H9 (cell line): ENCODE measurements around the gene VPS33A. TPM values are rescaled to one million over a fixed set of nuclear protein-coding genes. Genes with fewer than 3 reads are reported as not detected.

Source experiments
- DNase-seq: peaks from one replicate; pipeline ENCODE4 v3.0.0-alpha.2; 2017
- H2AFZ ChIP-seq: one replicate; pipeline ENCODE4 v1.6.1; 2013; ENCODE audit warnings: mild to moderate bottlenecking, low read length, control low read depth, moderate library complexity
- H2AK5ac ChIP-seq: 2 replicates; pipeline ENCODE4 v1.6.1; 2013; ENCODE audit warnings: low read length, control low read depth, mixed read lengths; ENCODE audit not compliant: insufficient read length
- H2BK120ac ChIP-seq: one replicate; pipeline ENCODE4 v1.6.1; 2013; ENCODE audit warnings: low read depth, mild to moderate bottlenecking, low read length, control low read depth, inconsistent platforms; ENCODE audit not compliant: poor library complexity, severe bottlenecking
- H2BK12ac ChIP-seq: 2 replicates; pipeline ENCODE4 v1.6.1; 2013; ENCODE audit warnings: low read length, control low read depth, mixed read lengths, low read depth; ENCODE audit not compliant: insufficient read length
- H2BK15ac ChIP-seq: 2 replicates; pipeline ENCODE4 v1.6.1; 2013; ENCODE audit warnings: low read depth, low read length, control low read depth
- H2BK20ac ChIP-seq: one replicate; pipeline ENCODE4 v1.6.1; 2013; ENCODE audit warnings: low read depth, mild to moderate bottlenecking, low read length, control low read depth, inconsistent platforms; ENCODE audit not compliant: poor library complexity, severe bottlenecking
- H2BK5ac ChIP-seq: 2 replicates; pipeline ENCODE4 v1.6.1; 2013; ENCODE audit warnings: low read length, control low read depth, mixed read lengths; ENCODE audit not compliant: insufficient read length
- H3K14ac ChIP-seq: 2 replicates; pipeline ENCODE4 v1.6.1; 2013; ENCODE audit warnings: low read length, control low read depth; ENCODE audit not compliant: insufficient read depth
- H3K18ac ChIP-seq: 2 replicates; pipeline ENCODE4 v1.6.1; 2013; ENCODE audit warnings: low read depth, mild to moderate bottlenecking, mixed read lengths, low read length, control low read depth; ENCODE audit not compliant: insufficient read length
- H3K23ac ChIP-seq: 2 replicates; pipeline ENCODE4 v1.6.1; 2013; ENCODE audit warnings: low read length, control low read depth, mixed read lengths, low read depth; ENCODE audit not compliant: insufficient read length
- H3K23me2 ChIP-seq: 2 replicates; pipeline ENCODE4 v1.6.1; 2013; ENCODE audit warnings: low read depth, mild to moderate bottlenecking, mixed read lengths, low read length, control low read depth; ENCODE audit not compliant: insufficient read length, poor library complexity, severe bottlenecking
- H3K27ac ChIP-seq: 2 replicates; pipeline ENCODE4 v1.5.1; 2013; ENCODE audit warnings: low read length, control low read depth, mixed read lengths, low read depth; ENCODE audit not compliant: insufficient read length
- H3K27me3 ChIP-seq: 2 replicates; pipeline ENCODE4 v1.6.1; 2013; ENCODE audit warnings: low read length, control low read depth, inconsistent platforms; ENCODE audit not compliant: insufficient read depth
- H3K4ac ChIP-seq: 2 replicates; pipeline ENCODE4 v1.6.1; 2013; ENCODE audit warnings: low read depth, mild to moderate bottlenecking, control low read depth, inconsistent platforms, low read length, moderate library complexity
- H3K4me1 ChIP-seq: 2 replicates; pipeline ENCODE4 v1.6.1; 2013; ENCODE audit warnings: low read length, control low read depth, inconsistent platforms; ENCODE audit not compliant: insufficient read depth
- H3K4me2 ChIP-seq: 2 replicates; pipeline ENCODE4 v1.6.1; 2013; ENCODE audit warnings: low read length, control low read depth, mixed read lengths; ENCODE audit not compliant: insufficient read length, insufficient read depth
- H3K56ac ChIP-seq: 2 replicates; pipeline ENCODE4 v1.6.1; 2013; ENCODE audit warnings: low read depth, mild to moderate bottlenecking, mixed read lengths, low read length, control low read depth; ENCODE audit not compliant: insufficient read length
- H3K79me1 ChIP-seq: 2 replicates; pipeline ENCODE4 v1.6.1; 2013; ENCODE audit warnings: low read depth, mild to moderate bottlenecking, moderate library complexity, low read length, control low read depth, inconsistent platforms; ENCODE audit not compliant: insufficient read depth, poor library complexity, severe bottlenecking
- H3K79me2 ChIP-seq: 2 replicates; pipeline ENCODE4 v1.6.1; 2013; ENCODE audit warnings: low read length, control low read depth, inconsistent platforms; ENCODE audit not compliant: insufficient read depth
- H3K9ac ChIP-seq: 2 replicates; pipeline ENCODE4 v1.6.1; 2013; ENCODE audit warnings: low read length, control low read depth, mixed read lengths; ENCODE audit not compliant: insufficient read length; ENCODE audit errors: extremely low read depth
- H3K9me3 ChIP-seq: one replicate; pipeline ENCODE4 v1.6.1; 2013; ENCODE audit warnings: low read depth, low read length, inconsistent platforms; ENCODE audit not compliant: control insufficient read depth
- H3T11ph ChIP-seq: one replicate; pipeline ENCODE4 v1.6.1; 2013; ENCODE audit warnings: mild to moderate bottlenecking, low read length, control low read depth, inconsistent platforms
- H4K20me1 ChIP-seq: one replicate; pipeline ENCODE4 v1.6.1; 2013; ENCODE audit not compliant: control insufficient read depth, insufficient read length, insufficient read depth
- H4K5ac ChIP-seq: 2 replicates; pipeline ENCODE4 v1.6.1; 2013; ENCODE audit warnings: low read depth, mild to moderate bottlenecking, mixed read lengths, low read length, control low read depth; ENCODE audit not compliant: insufficient read length
- H4K8ac ChIP-seq: replicated peaks from 2 replicates; pipeline ENCODE4 v1.6.1; 2013; ENCODE audit warnings: low read length, control low read depth, mixed read lengths, low read depth; ENCODE audit not compliant: insufficient read length
- H4K91ac ChIP-seq: 2 replicates; pipeline ENCODE4 v1.6.1; 2013; ENCODE audit warnings: low read depth, mild to moderate bottlenecking, moderate library complexity, mixed read lengths, low read length, control low read depth; ENCODE audit not compliant: insufficient read length
- H3K27ac Mint-ChIP-seq, 3 experiments: 2 replicates in 2 of 3; 3 replicates in 1 of 3; pipeline ENCODE4 v1.8.0; 2020 to 2021; ENCODE audit warnings: mixed read lengths in 3 of 3, mild to moderate bottlenecking in 1 of 3, moderate library complexity in 1 of 3
- H3K27me3 Mint-ChIP-seq: 2 replicates; pipeline ENCODE4 v1.8.0; 2021; ENCODE audit warnings: low read depth, mild to moderate bottlenecking, moderate library complexity, mixed read lengths
- H3K36me3 Mint-ChIP-seq, 3 experiments: 2 replicates in 2 of 3; 3 replicates in 1 of 3; pipeline ENCODE4 v1.8.0; 2020 to 2021; ENCODE audit warnings: low read depth in 3 of 3, mixed read lengths in 3 of 3; ENCODE audit not compliant: insufficient read depth in 1 of 3
- H3K4me1 Mint-ChIP-seq, 2 experiments: 2 replicates each; pipeline ENCODE4 v1.8.0; 2020; ENCODE audit warnings: mixed read lengths in 2 of 2
- H3K4me3 Mint-ChIP-seq, 2 experiments: 2 replicates in 1 of 2; 3 replicates in 1 of 2; pipeline ENCODE4 v1.8.0; 2020 to 2021; ENCODE audit warnings: mild to moderate bottlenecking in 2 of 2, mixed read lengths in 2 of 2, moderate library complexity in 1 of 2
- H3K9me3 Mint-ChIP-seq, 2 experiments: 2 replicates in 1 of 2; 3 replicates in 1 of 2; pipeline ENCODE4 v1.8.0; 2020; ENCODE audit warnings: mild to moderate bottlenecking in 2 of 2, mixed read lengths in 2 of 2, moderate library complexity in 1 of 2
- CTCF ChIP-seq: fragments of 200-600 bp; sonication (generic); conservative IDR thresholded peaks from 3 replicates; pipeline ENCODE4 v1.8.0; 2021; ENCODE audit warnings: antibody characterized with exemption, mild to moderate bottlenecking
- WGBS: extraction: QIAGEN DNeasy Blood & Tissue Kit; methylation state at CpG from one replicate; pipeline ENCODE4 v1.1.7; 2013; ENCODE audit warnings: missing lambda C conversion rate, low lambda C conversion rate, mixed read lengths; ENCODE audit not compliant: insufficient read length; ENCODE audit errors: extremely low coverage; 5-methylcytosine and 5-hydroxymethylcytosine counted together
- total RNA-seq: library from RNA; stranded (reverse); gene quantifications from 2 replicates; pipeline ENCODE4 v1.2.1, GENCODE V29; 2021

The VPS33A gene
- total RNA-seq, 1 experiment from 2014 or later, result 45.9 TPM

- Histone ChIP-seq H3K23me2 (no peaks in the 10 kb centered on the region), H3K9me3 (no peaks in the 10 kb centered on the region)
These were observed 31.2 kb upstream of the VPS33A start for GRCh38 chr12:122297494-122297893.

More at GRCh38 chr12:122297494-122297893, 31.2 kb upstream of the VPS33A start:
- no peak overlapping the region for H3K23ac ChIP-seq
- no peak overlapping the region for H2BK5ac ChIP-seq
- no peaks in the 10 kb centered on the region for H3K4me1 ChIP-seq
- H3K79me2 ChIP-seq, result no peaks in the 10 kb centered on the region
- H2BK15ac ChIP-seq, result no peak overlapping the region
- no peaks in the 10 kb centered on the region for H3K79me1 ChIP-seq
- TF ChIP-seq CTCF, result no peak
- H3K27ac ChIP-seq, result no peak overlapping the region
- no peak overlapping the region for H3K14ac ChIP-seq
- H3K4me2 ChIP-seq, result no peak overlapping the region
- no peak overlapping the region for H3K4ac ChIP-seq
- Mint-ChIP-seq H3K27ac (peak overlapping the region in 1 of 3 experiments; percentile 49; a peak in 1 of 7 replicates), H3K9me3 (no peaks in the 10 kb centered on the region), H3K4me3 (no peak overlapping the region), H3K27me3 (no peaks in the 10 kb centered on the region), H3K36me3 (peaks cover 0 to 5% (median 0%) of the 10 kb centered on the region in 3 experiments; a peak in 1 of 7 replicates), H3K4me1 (no peaks in the 10 kb centered on the region)
- H3K56ac ChIP-seq, result no peak overlapping the region
- no CpG with 5 or more reads among the region's 9 CpGs for WGBS
- no peak overlapping the region for H4K91ac ChIP-seq
- H3T11ph ChIP-seq, result no peak overlapping the region
- H2BK120ac ChIP-seq, result no peak overlapping the region
- no peak overlapping the region for H2AFZ ChIP-seq
- no peaks in the 10 kb centered on the region for H4K20me1 ChIP-seq
- H2BK20ac ChIP-seq, result no peak overlapping the region
- no peaks in the 10 kb centered on the region for H3K27me3 ChIP-seq
- H4K8ac ChIP-seq, result no peak overlapping the region
- no peak overlapping the region for H4K5ac ChIP-seq
- no peak for DNase-seq
- H2BK12ac ChIP-seq, result no peak overlapping the region
- no peak overlapping the region for H3K9ac ChIP-seq
- H2AK5ac ChIP-seq, result no peak overlapping the region
- H3K18ac ChIP-seq, result no peak overlapping the region
